AG20443 (cell line): ENCODE measurements around the gene DCTN1.
A peak's percentile ranks its signal among the peaks of the same experiment; 100 is the strongest.
"Not testable (repeated sequence)": the region's sequence is repeated elsewhere in the genome, so short reads cannot be mapped to it uniquely, and the experiment has no call there.

ENCODE experiments used
- DNase-seq: peaks from one replicate; pipeline ENCODE4 v3.0.0; 2012; ENCODE audit warnings: low spot score, mixed read lengths

Gene DCTN1

GRCh38 chr2:74369976-74370375 lies 10.1 kb downstream of the DCTN1 start:
- DNase-seq, result no peak

DNA sequence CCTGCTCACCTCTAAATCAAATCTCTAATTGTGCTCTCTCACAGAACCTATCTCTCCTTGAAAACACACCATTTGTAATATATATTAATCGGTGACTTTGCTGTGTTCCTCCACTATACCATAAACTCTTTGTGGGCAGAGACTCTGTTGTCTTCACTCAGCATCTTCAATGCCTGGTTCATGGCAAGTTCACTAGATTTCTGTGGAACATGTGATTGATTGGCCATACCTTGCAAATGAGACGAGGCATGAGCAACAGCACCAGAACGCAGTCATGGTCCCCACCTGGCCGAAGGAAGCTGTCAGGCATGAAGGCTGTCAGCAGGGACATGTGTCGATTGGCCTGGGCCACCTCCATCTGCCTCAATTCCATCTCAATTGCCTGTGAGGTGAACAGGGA lies 11.6 kb downstream of the DCTN1 start:
- DNase-seq, result no peak

DNA sequence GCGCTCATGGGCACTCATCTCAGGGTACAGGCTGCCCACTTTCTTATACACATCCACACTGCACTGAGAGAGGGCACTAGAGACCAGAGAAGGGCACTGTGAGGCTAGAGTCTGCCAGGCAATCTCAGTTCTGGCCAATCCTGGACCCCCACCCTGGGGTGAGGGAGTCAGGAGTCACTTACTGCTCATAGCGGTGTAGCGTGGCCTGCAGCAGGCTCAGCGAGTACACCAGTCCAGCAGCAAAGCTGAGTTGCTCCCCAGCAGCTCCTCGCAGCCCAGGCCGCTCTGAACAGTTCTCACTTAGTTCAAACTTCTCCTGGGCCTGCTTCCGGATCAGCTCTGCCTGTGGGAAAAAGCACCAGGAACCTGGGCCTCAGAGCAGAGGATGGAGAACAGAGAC lies 12.3 kb downstream of the DCTN1 start:
- no peak for DNase-seq

DNA sequence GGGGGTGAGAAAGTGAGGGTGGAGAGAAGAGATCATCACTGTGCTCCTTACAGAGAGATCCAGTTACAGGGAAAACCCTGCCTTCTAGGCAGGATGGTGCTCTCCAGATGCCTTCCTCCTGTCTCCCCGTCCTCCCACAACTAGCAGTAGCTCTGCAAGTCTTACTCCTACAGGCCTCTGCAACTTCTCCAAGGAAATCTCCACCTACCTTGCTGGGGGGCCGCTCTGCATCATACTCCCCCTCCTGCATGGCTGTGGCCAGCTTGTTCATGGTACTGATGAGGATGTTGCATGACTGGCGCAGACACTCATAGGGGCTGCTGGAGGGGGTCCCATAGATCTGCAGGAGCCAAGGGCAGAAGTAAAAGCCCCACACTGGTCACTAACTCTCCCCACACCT lies 14.1 kb downstream of the DCTN1 start:
- no peak for DNase-seq

GRCh38 chr2:74364533-74365505 lies 15.3 kb downstream of the DCTN1 start:
- no peak for DNase-seq

DNA sequence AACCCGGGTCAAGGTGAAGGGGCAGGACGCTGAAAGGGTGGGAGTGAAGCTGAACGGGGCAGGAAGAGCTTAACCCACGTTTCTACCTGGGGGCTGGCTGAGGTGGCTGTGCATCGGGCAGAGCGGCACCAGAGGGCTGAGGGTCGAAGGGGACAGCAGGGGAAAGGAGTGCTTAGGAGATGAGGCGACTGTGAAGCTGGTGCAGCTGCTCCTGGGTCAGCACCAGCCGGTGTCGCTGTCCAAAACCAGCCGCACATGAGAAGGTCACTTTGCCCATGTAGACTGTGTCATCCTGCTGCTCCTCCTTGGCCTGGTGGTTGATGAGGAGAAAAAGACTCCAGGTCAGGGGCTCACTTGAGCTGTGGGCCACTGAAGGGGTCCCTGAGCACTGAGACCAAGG lies 18.8 kb downstream of the DCTN1 start:
- DNase-seq, result no peak

- no peak for DNase-seq
Observed at GRCh38 chr2:74357627-74358026, 22.5 kb downstream of the DCTN1 start.

GRCh38 chr2:74349889-74350288 lies 30.2 kb downstream of the DCTN1 start:
- no peak for DNase-seq

- DNase-seq, result no peak
Observed at GRCh38 chr2:74347742-74348141, 32.4 kb downstream of the DCTN1 start.

- no peak for DNase-seq
Observed at GRCh38 chr2:74347303-74347702, 32.8 kb downstream of the DCTN1 start.

DNA sequence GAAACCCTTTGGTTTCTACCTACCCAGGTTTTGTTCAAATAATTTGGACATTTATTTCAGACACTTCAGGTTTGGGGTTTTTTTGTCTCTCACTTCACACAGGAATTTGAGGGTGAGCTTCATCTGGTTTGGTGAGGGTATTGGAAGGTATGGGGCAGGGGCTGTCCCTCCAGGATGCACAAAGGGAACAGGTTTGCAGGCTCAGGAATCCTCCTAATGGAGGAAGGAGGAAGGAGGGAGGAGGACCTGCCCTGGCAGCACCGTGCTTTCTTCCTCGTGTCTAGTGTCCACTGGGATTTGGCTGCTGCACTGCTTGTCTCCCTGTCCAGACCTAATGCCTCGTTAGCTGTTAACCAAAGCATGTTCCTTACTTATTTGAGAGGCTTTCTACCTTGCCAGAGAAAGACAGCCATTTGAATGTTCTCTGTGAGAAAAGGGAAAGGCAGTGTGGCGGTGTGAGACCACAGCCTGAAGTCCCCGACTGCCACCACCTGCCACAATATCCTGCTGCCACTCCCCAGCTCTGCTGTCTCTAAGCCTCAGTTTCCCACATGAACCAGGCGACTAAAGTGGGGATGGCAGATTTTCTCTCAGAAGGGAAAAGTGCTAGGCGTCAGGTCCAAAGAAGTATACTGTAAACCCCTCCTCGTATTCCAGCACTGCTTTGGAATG lies 34.7 kb downstream of the DCTN1 start:
- DNase-seq, result no peak

DNA sequence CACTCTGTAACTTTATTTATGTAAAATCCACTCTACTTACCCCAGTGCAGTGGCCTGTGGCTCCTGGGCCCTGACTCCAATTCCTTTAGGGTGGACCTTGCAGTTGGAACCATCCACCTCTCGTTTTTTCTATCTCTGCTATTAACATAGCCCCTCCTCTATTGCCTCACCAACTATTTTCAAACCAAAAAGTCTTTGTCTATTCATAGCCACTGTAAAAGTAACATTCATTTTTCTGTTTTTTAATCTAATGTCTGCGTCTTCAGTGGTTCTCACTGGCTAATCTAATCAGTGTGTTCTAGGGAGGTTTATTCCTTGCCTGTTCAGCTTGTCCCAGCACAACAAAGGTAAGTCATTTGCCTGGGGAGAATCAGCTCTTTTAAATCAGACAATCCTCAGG lies 36.8 kb downstream of the DCTN1 start, which contains the start of gene SLC4A5:
SLC4A5 (minus strand) TSS at position 101 of the 400 bp plus-strand sequence. CDS start 28,393 bp downstream, outside the sequence.
- DNase-seq, result no peak

- DNase-seq, result not testable (repeated sequence)
Observed at GRCh38 chr2:74336227-74336626, 43.9 kb downstream of the DCTN1 start.

GRCh38 chr2:74334931-74335333 lies 45.2 kb downstream of the DCTN1 start:
- peak; percentile 90 for DNase-seq

DNA sequence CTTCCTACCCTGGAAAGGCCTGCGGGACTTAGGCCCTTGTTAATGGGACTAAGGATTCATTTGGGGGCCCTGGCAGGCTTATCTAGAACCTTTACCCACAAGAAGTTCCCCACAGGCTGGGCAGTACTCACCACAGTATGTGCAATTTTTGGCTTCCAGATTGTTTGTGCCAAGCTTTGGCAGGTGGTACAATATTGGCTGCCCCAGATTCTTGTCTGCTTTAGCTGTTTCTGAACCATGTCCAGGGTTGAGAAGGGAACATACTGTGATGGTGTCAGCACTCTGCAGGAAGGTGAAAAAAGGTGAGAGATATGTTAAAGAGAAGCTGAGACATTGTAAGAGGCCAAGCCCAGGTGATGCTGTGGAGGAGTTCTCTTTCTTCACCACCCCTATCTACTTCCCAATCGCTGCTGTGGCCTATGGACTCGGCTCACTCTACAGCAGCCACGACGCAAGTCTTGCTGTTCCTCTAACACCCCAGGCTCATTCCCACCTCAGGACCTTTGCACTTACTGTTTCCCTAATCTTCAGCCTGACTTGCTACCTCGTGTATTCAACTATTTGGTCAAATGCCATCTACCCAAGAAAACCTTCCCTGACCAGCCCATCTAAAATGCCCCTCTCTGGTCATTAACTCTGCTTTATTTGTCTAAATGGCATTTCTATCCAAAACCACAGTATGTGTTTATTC lies 46.1 kb downstream of the DCTN1 start:
- no peak for DNase-seq

DNA sequence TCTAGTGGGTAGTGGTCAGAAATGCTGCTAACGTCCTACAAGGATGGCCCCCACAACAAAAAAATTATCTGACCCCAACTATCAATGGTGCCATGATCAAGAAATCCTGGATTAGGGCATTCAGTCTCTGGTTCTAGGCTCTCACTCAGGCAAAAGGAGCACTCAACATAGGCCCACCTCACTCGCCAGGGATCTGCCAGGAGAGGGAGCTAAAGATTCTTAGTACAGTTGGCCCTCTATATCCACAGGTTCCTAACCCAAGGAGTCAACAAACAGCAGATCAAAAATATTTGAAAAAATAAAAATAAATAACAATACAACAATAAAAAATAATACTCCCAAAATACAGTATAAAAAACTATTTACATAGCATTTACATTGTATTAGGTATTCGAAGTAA lies 46.9 kb downstream of the DCTN1 start:
- peak; percentile 69 for DNase-seq

DNA sequence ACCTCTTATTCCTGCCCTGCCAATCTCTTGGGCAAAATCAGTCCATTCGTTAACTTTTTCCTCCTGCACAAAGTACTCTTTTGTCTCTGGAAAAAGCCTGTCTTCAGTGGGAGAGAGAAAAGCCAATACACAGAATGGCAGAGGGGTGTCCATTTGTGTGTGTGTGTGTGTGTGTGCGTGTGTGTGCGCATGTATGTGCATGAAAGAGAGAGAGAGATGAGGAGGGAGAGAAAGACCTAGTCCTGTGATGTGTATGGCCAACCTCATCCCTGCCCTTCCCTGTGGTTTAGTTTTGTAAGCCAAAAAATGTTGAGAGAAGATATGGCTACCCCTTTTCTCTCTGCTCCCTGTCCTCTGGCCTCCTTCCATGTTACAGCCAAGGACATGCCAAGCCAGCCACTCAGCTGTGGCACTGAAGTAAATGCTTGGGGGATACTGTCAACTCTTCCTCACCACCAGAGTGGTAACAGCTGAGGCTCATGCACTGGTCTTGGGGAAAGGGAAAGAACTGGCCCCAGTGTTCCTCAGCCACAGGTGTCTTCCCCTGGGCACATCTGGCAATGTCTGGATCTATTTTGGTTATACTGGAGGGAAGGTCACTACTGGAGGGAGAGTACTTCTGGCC lies 47.4 kb downstream of the DCTN1 start:
- no peak for DNase-seq

GRCh38 chr2:74328573-74328972 lies 51.5 kb downstream of the DCTN1 start:
- DNase-seq, result no peak

DNA sequence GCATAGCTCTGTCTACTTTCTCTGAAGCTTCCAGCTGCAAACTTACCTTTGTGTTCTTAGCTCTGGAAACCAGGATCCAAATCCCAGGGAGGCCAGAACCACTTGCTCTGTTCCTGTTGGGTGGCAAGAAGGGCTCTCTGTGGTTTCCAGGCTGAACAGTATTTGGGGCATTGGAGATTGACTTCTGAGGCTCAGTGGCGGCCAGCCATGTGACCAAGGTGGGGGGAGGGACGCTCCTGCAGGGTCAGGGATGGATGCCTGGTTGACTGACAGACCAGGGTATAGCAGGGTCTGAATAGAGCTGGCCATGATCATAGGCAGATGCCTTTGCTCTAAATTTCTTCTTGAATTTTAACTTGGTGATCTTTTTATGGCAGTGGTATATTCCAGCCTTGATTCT lies 52.0 kb downstream of the DCTN1 start:
- DNase-seq, result no peak

DNA sequence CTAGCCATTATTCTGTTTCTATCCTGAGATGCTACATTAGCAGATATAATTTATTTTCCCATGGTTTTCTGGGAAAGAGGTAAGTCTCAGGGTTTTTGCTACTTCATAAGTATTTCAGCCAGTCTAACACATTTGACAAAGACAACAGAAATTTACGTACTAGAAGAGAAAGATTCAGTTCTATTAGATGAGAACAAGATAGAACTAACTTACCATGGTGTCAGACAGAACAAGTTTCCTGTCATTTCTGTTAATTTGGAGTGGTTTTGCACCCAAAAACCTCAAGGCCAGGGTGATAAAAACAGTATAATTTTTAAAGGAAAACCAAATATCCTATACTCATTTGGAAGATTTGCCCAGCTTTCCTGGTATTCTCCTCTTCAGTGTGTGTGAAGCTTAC lies 52.5 kb downstream of the DCTN1 start:
- DNase-seq, result no peak

DNA sequence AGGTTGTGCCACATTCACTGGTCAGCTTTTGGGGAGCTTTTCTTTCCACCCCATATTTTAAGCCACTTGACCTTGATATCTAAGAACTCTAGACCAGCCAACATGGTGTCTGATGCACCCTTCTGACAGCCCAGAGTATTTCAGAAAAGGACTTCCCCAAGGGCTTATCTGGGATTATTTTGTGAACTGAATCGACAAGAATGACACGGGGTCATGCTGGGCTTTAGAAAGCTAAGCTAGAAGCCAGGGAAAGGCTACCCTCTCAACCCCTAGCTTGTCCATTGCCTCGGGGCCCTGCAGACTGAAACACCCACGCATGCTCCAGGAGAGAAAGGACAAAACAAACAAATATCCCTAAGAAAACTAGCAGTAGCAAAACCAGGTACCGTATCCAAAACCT lies 52.9 kb downstream of the DCTN1 start:
- DNase-seq, result no peak

- no peak for DNase-seq
Observed at GRCh38 chr2:74325815-74326214, 54.3 kb downstream of the DCTN1 start.
